GM18870 (cell line): ENCODE data around the gene NUP37.
"Not testable (repeated sequence)": the region's sequence is repeated elsewhere in the genome, so short reads cannot be mapped to it uniquely, and the experiment has no call there.

Experiments used
- ATAC-seq: cut with Tn5 transposase; IDR thresholded peaks from one replicate; pipeline ENCODE4 v1.9.1; 2021; ENCODE audit warnings: moderate library complexity; ENCODE audit not compliant: unreplicated experiment

The NUP37 gene

GRCh38 chr12:102093319-102093718 lies 26.6 kb downstream of the NUP37 start:
- ATAC-seq: no peak

GRCh38 chr12:102089228-102089835 lies 30.6 kb downstream of the NUP37 start:
- not testable (repeated sequence) for ATAC-seq

DNA sequence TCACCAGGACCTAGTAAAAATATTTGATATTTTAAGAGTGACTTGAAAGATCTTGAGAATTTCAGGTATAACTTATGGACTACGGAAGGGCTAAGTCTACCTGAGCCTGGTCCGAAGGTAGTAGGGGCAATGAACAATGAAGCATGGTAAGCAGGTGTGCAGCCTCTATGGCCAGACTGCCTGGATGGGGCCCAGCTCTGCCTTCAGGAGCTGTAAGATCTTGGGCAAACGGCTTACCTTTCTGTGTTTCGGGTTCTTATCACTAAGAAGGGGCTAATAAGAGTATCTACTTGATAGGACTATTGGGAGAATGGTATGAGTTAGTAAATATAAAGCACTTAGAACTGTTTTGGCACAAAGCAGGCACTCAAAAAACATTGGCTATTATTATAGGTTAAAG lies 39.1 kb downstream of the NUP37 start:
- no peak for ATAC-seq

- not testable (repeated sequence) for ATAC-seq
Observed at GRCh38 chr12:102072092-102072491, 47.8 kb downstream of the NUP37 start.

DNA sequence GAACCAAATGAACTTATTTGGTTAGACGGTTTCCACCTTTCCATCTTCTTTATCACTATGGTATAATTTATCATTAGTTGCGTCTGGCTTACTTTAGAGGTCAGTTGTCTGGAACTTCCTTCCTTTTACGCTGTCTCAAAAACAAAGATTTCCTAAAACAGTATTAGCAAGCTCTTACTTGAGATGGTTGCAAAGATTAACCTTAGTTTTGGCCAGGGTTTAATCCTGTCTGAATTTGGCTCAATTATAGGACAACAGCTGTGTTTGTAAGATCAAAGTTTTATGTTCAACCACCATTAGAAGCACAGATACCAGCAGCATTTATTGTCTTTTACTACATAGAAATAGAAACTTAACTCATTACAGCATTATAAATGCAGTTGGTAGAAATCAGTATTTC lies 50.2 kb downstream of the NUP37 start:
- ATAC-seq: no peak

DNA sequence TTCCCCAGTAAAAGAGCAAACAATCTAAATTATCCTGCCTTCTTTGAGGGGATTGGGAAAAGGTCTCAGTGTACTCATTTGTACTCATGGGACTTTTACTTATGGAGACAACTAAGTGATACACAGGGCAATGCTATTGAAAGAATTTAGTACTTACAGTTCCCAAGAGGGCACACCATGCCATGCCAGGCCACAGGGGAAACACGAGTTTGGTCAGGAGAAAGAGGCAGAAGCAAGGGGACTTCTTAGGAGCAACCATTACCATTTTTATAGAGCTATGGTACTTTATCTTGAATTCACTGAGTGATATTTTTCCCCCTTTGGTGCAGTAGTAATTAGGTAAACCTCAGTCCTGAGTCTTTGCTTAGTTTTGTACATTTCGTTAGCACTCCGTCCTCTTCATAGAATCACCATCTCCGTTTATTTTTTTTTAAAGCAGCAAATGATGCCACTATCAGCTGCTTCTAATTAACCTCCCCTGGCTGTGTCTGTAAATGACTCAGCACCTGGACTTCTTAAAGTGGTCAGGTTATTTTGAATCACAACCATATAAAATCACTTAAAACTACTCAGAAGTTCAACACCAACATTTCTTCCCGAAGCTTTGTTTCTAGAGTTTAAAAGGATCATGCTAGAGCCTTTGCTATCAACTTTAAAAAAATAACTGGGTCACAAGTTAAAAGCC lies 52.2 kb downstream of the NUP37 start:
- no peak for ATAC-seq

DNA sequence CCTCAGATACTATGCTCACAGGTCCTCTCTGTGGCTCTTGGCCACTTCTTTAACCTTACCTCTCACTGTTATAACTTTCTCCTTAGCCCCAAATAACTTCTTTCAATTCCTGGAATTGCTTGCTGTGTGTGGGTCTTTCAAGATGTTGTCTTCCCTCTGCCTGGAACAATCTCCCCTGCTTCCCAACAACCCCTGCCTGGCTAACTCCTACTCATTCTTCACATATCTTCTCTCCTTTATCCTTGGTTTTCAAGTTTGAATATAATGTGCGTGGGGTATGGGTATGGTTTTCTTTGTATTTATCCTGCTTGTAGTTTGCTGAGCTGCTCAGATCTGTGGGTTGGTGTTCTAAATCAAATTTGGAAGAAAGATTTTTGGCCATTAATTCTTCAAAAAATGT lies 55.4 kb downstream of the NUP37 start:
- ATAC-seq: no peak

DNA sequence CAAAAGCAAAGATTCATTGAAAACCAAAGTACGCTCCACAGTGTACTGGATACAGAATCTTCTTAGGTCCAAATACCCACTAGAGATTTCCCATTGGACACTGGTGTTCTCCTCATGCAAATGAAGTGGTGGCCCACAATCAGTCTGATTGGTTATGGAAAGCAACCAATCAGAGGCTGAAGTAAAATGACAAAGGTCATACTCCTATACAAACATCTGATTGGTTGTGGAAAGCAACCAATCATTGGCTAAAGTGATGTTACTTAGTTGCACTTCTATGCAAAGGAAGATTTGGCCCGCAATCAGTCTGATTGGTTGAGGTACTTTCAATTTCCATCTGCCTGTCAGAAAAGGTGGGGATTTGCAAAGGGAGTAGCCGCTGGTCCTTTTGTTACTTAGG lies 56.8 kb downstream of the NUP37 start:
- no peak for ATAC-seq

DNA sequence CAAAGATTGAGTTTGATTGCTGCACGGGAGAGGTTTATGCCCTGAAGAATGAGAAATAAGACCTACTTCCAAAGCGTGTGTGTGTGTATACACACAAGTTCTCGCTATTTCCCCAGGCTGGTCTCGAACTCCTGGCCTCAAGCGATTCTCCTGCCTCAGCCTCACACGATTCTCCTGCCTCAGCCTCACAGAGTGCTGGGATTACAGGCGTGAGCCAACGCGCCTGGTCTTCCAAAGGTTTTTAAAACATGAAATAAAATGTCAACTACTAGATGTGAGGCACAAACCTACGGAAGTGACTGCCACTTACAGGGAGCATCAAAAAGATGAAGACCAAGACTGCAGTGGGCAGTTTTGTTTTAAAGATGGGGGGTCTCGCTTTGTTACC lies 57.5 kb downstream of the NUP37 start:
- ATAC-seq: no peak

GRCh38 chr12:102061560-102062418 lies 58.1 kb downstream of the NUP37 start, which contains the start of gene WASHC3:
Gene WASHC3 (minus strand): TSS chr12:102061991. CDS start chr12:102061962, 29 bp downstream.
- ATAC-seq: peak; percentile 91

DNA sequence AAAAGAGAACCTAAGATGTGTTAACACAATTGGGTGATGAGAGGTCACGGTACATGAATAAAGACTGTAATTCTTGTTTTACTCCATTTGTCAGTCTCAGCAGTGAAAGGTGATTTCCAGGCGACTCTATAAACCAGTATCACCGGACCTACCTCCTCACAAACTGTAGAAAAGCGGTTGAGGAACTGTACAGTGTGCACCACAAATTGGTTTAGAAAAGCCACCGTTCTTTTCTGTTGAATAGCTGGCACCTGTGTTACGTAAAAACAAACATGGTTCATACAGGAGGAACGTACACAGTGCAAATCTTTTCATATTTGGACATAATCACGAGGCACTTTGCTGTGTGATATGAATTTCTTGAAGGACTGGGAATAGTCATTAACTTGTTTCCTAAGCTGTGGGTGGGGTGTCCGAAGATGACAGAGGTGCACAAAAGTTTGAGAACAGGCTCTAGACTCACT lies 58.8 kb downstream of the NUP37 start:
- ATAC-seq: peak; percentile 37

DNA sequence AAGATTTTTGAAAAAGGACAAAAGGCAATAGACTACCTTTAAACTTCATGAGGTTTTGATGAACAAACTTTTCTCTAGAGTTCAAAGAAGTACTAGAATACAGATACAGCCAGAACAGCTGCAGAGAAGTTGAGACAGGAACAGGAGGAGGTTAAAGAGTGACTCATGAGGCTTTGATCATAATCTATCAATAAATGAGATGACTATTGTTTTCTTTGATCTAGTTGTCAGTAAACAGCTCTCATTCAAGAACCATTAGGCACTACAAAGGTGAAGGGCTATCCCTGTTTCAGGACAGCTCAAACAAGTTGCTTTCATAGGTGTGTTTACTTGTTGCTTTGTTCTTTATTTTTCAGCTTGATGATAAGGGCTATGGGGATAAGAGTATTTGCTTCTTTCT lies 60.6 kb downstream of the NUP37 start:
- no peak for ATAC-seq

DNA sequence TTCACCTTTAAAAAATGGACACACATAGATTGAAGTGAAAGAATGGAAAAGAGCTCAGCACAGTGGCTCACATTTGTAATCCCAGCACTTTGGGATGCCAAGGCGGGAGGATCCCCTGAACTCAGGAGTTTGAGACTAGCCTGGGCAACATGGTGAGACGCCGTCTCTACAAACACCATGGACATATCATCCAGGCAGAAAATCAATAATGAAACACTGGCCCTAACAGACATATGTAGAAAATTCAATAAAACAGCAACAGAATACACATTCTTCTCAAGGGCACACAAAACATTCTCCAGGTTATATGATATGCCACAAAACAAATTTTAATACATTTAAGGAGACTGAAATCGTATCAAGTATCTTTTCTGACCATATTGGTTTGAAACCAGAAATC lies 65.6 kb downstream of the NUP37 start:
- ATAC-seq: no peak

GRCh38 chr12:102053062-102053349 lies 66.9 kb downstream of the NUP37 start:
- ATAC-seq: no peak

GRCh38 chr12:102052192-102053061 lies 67.5 kb downstream of the NUP37 start:
- no peak for ATAC-seq

- ATAC-seq: no peak
Observed at GRCh38 chr12:102051431-102051965, 68.4 kb downstream of the NUP37 start.

DNA sequence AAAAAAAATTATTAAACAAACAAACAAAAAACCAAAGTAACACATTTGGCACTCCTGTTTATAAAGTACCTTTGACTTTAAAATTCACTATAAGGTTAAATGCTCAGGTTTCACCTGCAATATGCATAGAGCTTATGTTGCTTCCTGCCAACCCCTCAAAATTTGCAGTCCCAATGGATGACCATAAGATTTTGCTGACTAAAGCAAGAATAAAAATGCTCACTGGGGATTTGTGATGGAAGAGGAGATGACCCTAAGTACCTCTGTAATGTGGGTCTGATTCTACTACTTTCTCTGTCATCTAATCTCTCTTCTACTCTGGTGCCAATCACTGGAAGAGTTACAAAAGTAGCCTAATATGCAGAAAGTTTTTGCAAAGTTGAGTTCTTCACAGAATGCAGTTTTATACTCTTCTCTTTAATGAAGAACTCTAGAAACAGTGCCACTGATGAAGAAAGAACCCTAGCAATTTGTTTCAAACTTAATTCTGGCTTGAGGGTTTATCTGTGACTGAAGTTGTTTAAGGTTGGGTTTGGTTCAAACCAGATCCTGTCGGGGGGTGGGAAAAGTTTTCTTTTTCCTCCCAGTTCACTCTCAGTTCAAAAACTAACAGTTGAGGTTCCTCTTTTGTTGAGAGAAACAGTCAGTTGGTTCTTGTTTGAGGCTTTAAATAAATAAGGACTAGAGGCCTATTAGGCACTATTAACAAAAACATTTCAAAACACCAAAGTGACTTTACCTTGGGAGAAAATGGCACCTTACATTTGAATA lies 69.1 kb downstream of the NUP37 start:
- no peak for ATAC-seq

DNA sequence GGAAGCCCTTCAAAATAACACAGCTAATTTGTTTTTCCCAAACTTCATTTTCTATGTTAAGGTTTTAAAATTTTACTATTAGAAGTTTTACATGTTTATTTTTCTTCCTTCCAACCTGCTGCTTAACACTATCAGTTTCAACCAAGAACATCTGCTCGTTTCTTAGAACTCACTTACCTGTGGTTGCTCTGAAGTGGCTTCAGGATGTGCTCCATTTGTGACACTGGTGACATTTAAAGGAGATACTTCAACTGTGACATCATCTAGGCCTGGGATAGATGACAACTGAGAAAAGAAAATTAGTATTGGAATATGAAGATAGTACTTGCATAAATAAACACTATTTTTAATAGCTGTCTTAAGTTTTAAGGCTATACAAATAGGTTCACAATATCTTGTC lies 76.0 kb downstream of the NUP37 start:
- ATAC-seq: peak; percentile 78

DNA sequence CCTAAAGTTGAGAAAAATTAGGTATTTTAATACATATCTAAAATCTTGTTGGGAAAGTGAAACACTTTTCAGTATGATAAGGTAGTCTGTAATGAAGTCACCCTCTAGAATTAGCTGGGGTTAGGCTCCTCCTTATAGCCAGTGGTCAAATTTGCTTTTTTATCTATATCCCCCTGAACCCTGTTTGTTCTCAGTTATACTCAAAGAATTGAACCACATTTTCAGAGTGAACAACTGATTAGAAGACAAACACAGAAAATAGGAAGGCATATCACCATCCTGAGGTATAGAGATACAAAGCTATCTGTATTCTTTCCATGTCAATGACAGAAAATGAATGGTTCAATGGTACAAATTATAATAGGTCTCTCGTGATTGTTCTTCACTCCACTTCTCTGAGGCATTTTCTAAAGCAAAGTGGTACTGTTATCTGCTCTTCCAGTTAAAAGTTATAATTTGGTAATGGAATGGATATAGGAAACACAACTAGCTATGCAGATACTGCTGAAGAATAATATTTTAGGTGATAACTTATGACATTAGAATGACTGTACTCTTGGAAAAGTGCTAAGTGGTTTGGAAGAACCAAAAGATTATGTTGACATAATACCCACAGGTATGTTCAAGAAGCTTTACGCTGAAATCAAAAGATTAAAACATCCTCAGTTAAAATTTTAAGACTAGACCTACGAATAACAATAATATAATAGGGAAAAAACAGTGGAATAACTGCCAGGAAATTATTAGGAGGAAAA lies 85.7 kb downstream of the NUP37 start:
- no peak for ATAC-seq
